ENCODE measurements around the gene SPRY2.
A peak's percentile ranks its signal among the peaks of the same experiment; 100 is the strongest.
"Not testable (repeated sequence)": the region's sequence is repeated elsewhere in the genome, so short reads cannot be mapped to it uniquely, and the experiment has no call there.

SPRY2 gene

GRCh38 chr13:80359414-80359777 lies 18.5 kb upstream of the SPRY2 start:
- Histone ChIP-seq H3K9me3 (peaks cover 25% of the 10 kb centered on the region), H4K20me1 (no peaks in the 10 kb centered on the region), H3K4me2 (peak overlapping the region; percentile 77), H3K36me3 (no peaks in the 10 kb centered on the region), H3K9ac (no peak overlapping the region), H3K4me1 (peaks cover 40% of the 10 kb centered on the region), H3K27ac (peak overlapping the region; percentile 2; the same call in 1 of the 2 replicates), H3K27me3 (no peaks in the 10 kb centered on the region), H3K4me3 (no peak overlapping the region)
- no peak for TF ChIP-seq Cebpa-rat (IDR thresholded peaks at IDR 0.05)

- Histone ChIP-seq H3K4me1 (peaks cover 19% of the 10 kb centered on the region), H3K9me3 (peaks cover 25% of the 10 kb centered on the region)
- H4K20me1 ChIP-seq, H3K36me3 ChIP-seq, H3K4me3 ChIP-seq, H3K9ac ChIP-seq, H3K27ac ChIP-seq, H3K4me2 ChIP-seq, H3K27me3 ChIP-seq: not testable (repeated sequence)
These were observed 14.7 kb upstream of the SPRY2 start for GRCh38 chr13:80355496-80356094.

- Histone ChIP-seq H3K4me1 (peaks cover 46% of the 10 kb centered on the region), H3K4me2 (no peak overlapping the region), H3K27me3 (no peaks in the 10 kb centered on the region), H3K9ac (no peak overlapping the region), H3K4me3 (no peak overlapping the region), H4K20me1 (no peaks in the 10 kb centered on the region), H3K27ac (no peak overlapping the region), H3K36me3 (no peaks in the 10 kb centered on the region), H3K9me3 (no peaks in the 10 kb centered on the region)
- no peak for TF ChIP-seq Cebpa-rat (IDR thresholded peaks at IDR 0.05)
These were observed 7.8 kb upstream of the SPRY2 start for GRCh38 chr13:80348750-80349149.

- TF ChIP-seq Cebpa-rat (IDR thresholded peaks at IDR 0.05), result no peak
- peaks cover 50% of the 10 kb centered on the region for H3K4me1 ChIP-seq
- no peak overlapping the region for H3K9ac ChIP-seq
- no peaks in the 10 kb centered on the region for H3K9me3 ChIP-seq
- no peak overlapping the region for H3K27ac ChIP-seq
- H3K27me3 ChIP-seq, result no peaks in the 10 kb centered on the region
- no peaks in the 10 kb centered on the region for H4K20me1 ChIP-seq
- H3K4me2 ChIP-seq, result 0 out of 2 replicates have a peak overlapping the region, but pooled peaks have one; percentile 36
- no peaks in the 10 kb centered on the region for H3K36me3 ChIP-seq
- no peak overlapping the region for H3K4me3 ChIP-seq
These were observed 7.4 kb upstream of the SPRY2 start for GRCh38 chr13:80348314-80348713.

GRCh38 chr13:80345771-80346510 lies 5.0 kb upstream of the SPRY2 start:
- Histone ChIP-seq H3K36me3 (no peaks in the 10 kb centered on the region), H3K4me1 (peaks cover 53% of the 10 kb centered on the region), H3K27ac (no peak overlapping the region), H3K4me3 (no peak overlapping the region), H4K20me1 (no peaks in the 10 kb centered on the region), H3K9me3 (no peaks in the 10 kb centered on the region), H3K9ac (no peak overlapping the region), H3K27me3 (no peaks in the 10 kb centered on the region), H3K4me2 (peak overlapping the region; percentile 65)
- no peak for TF ChIP-seq Cebpa-rat (IDR thresholded peaks at IDR 0.05)

GRCh38 chr13:80344032-80344431 lies 3.1 kb upstream of the SPRY2 start:
- H3K36me3 ChIP-seq, H3K27me3 ChIP-seq, H3K9me3 ChIP-seq, H3K27ac ChIP-seq, H3K9ac ChIP-seq, H3K4me3 ChIP-seq: not testable (repeated sequence)
- Histone ChIP-seq H3K4me1 (peaks cover 53% of the 10 kb centered on the region), H3K4me2 (peak overlapping the region; percentile 96), H4K20me1 (peaks cover 14% of the 10 kb centered on the region)

- Histone ChIP-seq H3K27ac (peak overlapping the region; percentile 96), H4K20me1 (peaks cover 27% of the 10 kb centered on the region), H3K27me3 (no peaks in the 10 kb centered on the region), H3K4me2 (peak overlapping the region; percentile 96), H3K4me3 (peak overlapping the region; percentile 97), H3K9me3 (no peaks in the 10 kb centered on the region), H3K4me1 (peaks cover 44% of the 10 kb centered on the region), H3K36me3 (no peaks in the 10 kb centered on the region; the same call in 1 of the 2 replicates), H3K9ac (peak overlapping the region; percentile 83)
- no peak for TF ChIP-seq Cebpa-rat (IDR thresholded peaks at IDR 0.05)
These were observed 1.8 kb upstream of the SPRY2 start for GRCh38 chr13:80342471-80343371.

- H3K9me3 ChIP-seq, result no peaks in the 10 kb centered on the region
- peaks cover 8% of the 10 kb centered on the region for H3K36me3 ChIP-seq
- H3K4me2 ChIP-seq, result peak overlapping the region; percentile 96
- no peak for TF ChIP-seq Cebpa-rat (IDR thresholded peaks at IDR 0.05)
- H4K20me1 ChIP-seq, result peaks cover 36% of the 10 kb centered on the region
- H3K9ac ChIP-seq, result peak overlapping the region; percentile 98
- peak overlapping the region; percentile 97 for H3K4me3 ChIP-seq
- H3K4me1 ChIP-seq, result peaks cover 44% of the 10 kb centered on the region
- H3K27ac ChIP-seq, result peak overlapping the region; percentile 96
- H3K27me3 ChIP-seq, result no peaks in the 10 kb centered on the region
These were observed 937 bp upstream of the SPRY2 start for GRCh38 chr13:80341756-80342370.

GRCh38 chr13:80340651-80341100 lies 250 bp downstream of the SPRY2 start:
- Histone ChIP-seq H3K9ac (peak overlapping the region; percentile 98), H3K4me3 (peak overlapping the region; percentile 97), H3K4me2 (peak overlapping the region; percentile 94), H4K20me1 (peaks cover 47% of the 10 kb centered on the region), H3K27ac (peak overlapping the region; percentile 96), H3K36me3 (peaks cover 20% of the 10 kb centered on the region), H3K4me1 (peaks cover 44% of the 10 kb centered on the region), H3K9me3 (no peaks in the 10 kb centered on the region), H3K27me3 (no peaks in the 10 kb centered on the region)
- no peak for TF ChIP-seq Cebpa-rat (IDR thresholded peaks at IDR 0.05)
